Measurements from ENCODE around the gene CRYBA4. TPM values are rescaled to one million over a fixed set of nuclear protein-coding genes. Genes with fewer than 3 reads are reported as not detected.

The CRYBA4 gene
- total RNA-seq, 1 donor from 2014 or later: not detected

DNA sequence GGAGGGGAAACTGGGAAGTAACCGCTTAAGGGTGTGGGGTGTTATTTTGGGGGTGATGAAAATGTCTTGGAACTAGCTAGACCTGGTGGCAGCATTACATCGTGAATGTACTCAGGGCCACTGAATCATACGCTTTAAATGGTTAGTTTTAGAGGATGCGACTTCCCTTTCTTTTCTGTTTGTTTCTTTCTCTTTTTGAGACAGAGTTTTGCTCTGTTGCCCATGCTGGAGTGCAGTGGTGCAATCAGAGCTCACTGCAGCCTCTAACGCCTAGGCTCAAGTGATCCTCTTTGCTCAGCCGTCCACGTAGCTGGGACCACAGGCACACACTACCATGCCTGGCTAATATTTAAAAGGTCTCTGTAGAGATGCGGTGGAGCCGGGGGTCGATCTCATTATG, 30.1 kb downstream of the CRYBA4 start:
- Histone ChIP-seq H3K4me3 (ENCODE audit: low read depth, low read length) (no peak overlapping the region), H3K27me3 (ENCODE audit: control insufficient read depth, insufficient read depth, low read length) (peaks cover 25% of the 10 kb centered on the region), H3K36me3 (ENCODE audit: control insufficient read depth, insufficient read depth, low read length) (no peaks in the 10 kb centered on the region)
- no peak for FAIRE-seq
- no peak for DNase-seq (ENCODE audit: low read depth)
- TF ChIP-seq, protein P1, sequence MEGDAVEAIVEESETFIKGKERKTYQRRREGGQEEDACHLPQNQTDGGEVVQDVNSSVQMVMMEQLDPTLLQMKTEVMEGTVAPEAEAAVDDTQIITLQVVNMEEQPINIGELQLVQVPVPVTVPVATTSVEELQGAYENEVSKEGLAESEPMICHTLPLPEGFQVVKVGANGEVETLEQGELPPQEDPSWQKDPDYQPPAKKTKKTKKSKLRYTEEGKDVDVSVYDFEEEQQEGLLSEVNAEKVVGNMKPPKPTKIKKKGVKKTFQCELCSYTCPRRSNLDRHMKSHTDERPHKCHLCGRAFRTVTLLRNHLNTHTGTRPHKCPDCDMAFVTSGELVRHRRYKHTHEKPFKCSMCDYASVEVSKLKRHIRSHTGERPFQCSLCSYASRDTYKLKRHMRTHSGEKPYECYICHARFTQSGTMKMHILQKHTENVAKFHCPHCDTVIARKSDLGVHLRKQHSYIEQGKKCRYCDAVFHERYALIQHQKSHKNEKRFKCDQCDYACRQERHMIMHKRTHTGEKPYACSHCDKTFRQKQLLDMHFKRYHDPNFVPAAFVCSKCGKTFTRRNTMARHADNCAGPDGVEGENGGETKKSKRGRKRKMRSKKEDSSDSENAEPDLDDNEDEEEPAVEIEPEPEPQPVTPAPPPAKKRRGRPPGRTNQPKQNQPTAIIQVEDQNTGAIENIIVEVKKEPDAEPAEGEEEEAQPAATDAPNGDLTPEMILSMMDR (IDR thresholded peaks at IDR 0.05; ENCODE audit: insufficient read depth, low read length, severe bottlenecking): no peak

DNA sequence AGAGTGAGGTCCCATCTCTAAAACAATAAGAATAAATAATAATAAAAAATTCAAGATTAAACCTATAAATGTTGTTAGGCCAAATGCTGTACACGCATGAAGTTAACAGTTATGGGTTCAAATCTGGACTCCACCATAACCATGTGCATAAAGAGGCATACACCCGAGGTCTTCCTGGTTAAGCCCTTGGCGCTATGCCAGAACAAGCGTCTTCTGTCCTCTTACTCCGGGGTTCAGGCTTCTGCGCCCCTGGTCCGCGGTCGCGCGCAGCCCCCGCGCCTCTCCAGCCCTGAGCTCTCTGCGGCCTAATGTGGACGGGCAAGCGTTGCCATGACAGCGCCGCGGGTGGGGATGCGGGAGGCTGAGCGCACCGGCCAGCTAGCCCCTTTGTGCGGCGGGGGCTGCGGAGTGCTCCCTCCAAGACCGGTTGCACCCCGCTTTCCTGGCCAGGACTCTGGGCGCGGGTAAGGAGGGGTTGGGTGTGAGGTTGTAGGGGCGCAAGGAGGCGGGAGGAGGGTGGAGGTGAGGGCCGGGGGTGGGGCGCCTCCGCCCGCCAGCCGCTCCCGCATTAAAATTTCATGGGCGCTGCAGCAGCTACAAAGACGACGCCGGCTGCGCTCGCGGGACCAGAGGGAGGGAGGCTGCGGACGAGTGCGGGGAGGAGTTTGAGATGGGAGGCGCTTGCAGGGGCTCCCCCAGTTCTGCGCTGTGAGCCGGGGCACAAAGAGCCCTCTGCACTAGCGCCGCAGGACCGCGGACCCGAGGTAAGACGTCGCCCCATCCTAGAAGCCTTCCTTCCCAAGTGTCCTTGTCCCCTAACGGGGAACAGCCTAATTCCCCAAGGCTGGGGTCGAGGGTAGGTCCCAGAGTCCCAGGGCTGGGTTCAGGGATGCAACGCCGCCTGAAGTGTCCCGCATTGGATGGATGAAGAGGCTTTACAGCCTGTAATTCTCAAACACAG, 35.4 kb downstream of the CRYBA4 start, which contains the start of gene MIAT:
TSS of gene MIAT (plus strand) at position 698 of the 961 bp plus-strand sequence.
- no peaks in the 10 kb centered on the region for H3K36me3 ChIP-seq (ENCODE audit: control insufficient read depth, insufficient read depth, low read length)
- DNase-seq (ENCODE audit: low read depth) (no peak), FAIRE-seq (no peak)
- TF ChIP-seq, protein P1 (IDR thresholded peaks at IDR 0.05; ENCODE audit: insufficient read depth, low read length, severe bottlenecking): no peak
- H3K27me3 ChIP-seq (ENCODE audit: control insufficient read depth, insufficient read depth, low read length): peaks cover 19% of the 10 kb centered on the region
- H3K4me3 ChIP-seq (ENCODE audit: low read depth, low read length): no peak within 1 kb of the TSS

DNA sequence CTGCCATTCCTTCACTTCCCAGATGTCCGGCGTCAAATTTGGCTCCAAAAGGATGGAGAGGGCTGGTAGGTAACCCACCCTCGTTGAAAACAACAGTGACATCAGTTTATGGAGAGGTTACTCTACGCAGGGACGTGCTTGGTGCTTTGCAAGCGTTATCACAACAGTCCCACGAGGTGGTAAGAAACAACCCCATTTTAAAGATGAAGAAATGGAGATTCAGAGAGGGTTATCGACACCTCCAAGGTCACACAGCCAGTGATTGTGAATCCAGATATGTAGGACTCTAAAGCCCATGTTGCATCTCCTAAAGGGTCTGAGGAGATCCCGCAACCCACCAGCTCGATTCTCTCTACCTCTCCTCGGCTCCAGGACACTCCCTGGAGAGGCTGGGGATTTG, 36.4 kb downstream of the CRYBA4 start:
- no peaks in the 10 kb centered on the region for H3K36me3 ChIP-seq (ENCODE audit: control insufficient read depth, insufficient read depth, low read length)
- FAIRE-seq (no peak), DNase-seq (ENCODE audit: low read depth) (no peak)
- TF ChIP-seq, protein P1 (IDR thresholded peaks at IDR 0.05; ENCODE audit: insufficient read depth, low read length, severe bottlenecking): no peak
- peaks cover 16% of the 10 kb centered on the region for H3K27me3 ChIP-seq (ENCODE audit: control insufficient read depth, insufficient read depth, low read length)
- no peak overlapping the region for H3K4me3 ChIP-seq (ENCODE audit: low read depth, low read length)

- H3K4me3 ChIP-seq (ENCODE audit: low read depth, low read length): no peak overlapping the region
- TF ChIP-seq, protein P1 (IDR thresholded peaks at IDR 0.05; ENCODE audit: insufficient read depth, low read length, severe bottlenecking): no peak
- FAIRE-seq: peak; percentile 68
- DNase-seq (ENCODE audit: low read depth): peak; percentile 96
- peaks cover 15% of the 10 kb centered on the region for H3K27me3 ChIP-seq (ENCODE audit: control insufficient read depth, insufficient read depth, low read length)
- H3K36me3 ChIP-seq (ENCODE audit: control insufficient read depth, insufficient read depth, low read length): no peaks in the 10 kb centered on the region
These were observed 37.1 kb downstream of the CRYBA4 start for GRCh38 chr22:26658671-26659478.

DNA sequence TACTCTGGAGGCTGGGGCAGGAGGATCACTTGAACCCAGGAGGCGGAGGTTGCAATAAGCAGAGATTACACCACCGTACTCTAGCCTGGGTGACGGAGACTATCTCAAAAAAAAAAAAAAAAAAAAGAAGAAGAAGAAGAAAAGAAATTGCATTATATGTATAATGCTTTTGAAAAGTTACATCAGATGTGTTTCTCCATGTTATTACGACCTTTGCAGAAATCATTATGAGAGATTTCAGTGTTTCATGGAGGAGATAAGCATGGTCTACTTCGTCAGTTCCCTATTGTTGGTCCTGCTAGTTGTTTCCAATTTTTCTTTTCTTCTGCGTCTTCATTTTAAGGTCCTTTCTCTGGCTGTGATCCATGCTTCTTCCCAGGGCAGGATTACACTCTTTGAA, 38.6 kb downstream of the CRYBA4 start:
- DNase-seq (ENCODE audit: low read depth) (no peak), FAIRE-seq (no peak)
- TF ChIP-seq, protein P1 (IDR thresholded peaks at IDR 0.05; ENCODE audit: insufficient read depth, low read length, severe bottlenecking): no peak
- Histone ChIP-seq H3K4me3 (ENCODE audit: low read depth, low read length) (no peak overlapping the region), H3K36me3 (ENCODE audit: control insufficient read depth, insufficient read depth, low read length) (no peaks in the 10 kb centered on the region), H3K27me3 (ENCODE audit: control insufficient read depth, insufficient read depth, low read length) (peaks cover 15% of the 10 kb centered on the region)

Data from bronchial epithelial cell (primary cell).